HG03025 (cell line): ENCODE measurements around the gene CACNA2D3.

ENCODE experiments used
- ATAC-seq: cut with Tn5 transposase; IDR thresholded peaks from one replicate; pipeline ENCODE4 v1.9.1; 2021; ENCODE audit warnings: mild to moderate bottlenecking, moderate library complexity; ENCODE audit not compliant: unreplicated experiment, low FRiP score

The CACNA2D3 gene

DNA sequence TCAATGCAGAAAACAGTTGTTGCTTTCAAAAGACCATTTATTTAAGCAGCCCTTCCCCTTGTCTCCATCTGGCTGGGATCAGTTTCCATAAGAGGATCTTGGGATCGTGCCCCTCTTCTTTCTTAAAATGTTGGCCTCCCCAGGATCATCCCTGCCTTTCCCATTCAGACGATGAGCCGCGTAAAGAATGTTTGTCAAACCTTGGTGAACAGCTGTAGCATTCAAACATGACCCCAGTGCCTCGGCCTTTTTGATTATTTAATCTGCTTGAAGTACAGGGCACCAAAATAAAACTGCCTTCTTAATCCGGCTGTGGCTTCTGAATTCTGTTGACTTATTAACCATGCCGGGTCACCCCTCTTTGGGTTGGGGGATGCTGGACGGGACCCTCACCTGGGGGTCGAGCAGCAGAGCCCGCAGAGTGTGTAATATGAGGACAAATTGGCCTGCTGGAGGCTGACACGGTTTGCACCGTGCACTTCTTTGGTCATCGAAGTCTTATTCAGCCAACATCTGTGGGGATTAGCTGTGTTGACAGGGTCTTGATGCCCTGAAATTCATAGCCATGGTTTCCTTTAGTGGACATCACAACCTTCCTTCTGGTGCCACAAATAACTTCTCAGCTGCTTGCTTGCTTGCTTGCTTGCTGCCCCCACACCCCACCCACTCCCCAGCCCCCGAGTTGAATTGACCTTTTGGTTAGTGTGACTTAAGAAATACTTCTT, 805.9 kb downstream of the CACNA2D3 start, which contains the start of gene LRTM1:
Gene LRTM1 (minus strand): TSS at position 14 of the 725 bp plus-strand sequence. CDS start 148 bp downstream, outside the sequence.
- ATAC-seq, result no peak

DNA sequence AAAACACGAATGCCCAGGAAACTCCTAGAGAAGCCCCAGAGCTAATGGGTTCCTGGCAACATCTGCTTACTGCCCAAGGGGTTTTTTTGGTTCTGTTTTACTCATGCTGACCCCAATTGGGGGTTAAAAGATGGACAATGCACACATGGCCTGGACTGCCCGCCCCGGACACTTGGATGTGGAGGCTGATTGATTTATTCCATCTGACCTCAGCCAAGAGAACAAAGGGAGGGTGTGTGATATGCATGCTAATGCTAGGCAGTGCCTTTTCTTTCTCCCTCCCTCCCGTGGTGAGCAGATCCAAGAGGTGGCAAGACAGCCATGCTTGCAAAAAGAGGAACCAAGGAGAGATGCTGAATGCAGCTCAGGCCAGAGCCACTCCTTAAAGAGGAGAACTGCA, 808.8 kb downstream of the CACNA2D3 start:
- ATAC-seq, result no peak

DNA sequence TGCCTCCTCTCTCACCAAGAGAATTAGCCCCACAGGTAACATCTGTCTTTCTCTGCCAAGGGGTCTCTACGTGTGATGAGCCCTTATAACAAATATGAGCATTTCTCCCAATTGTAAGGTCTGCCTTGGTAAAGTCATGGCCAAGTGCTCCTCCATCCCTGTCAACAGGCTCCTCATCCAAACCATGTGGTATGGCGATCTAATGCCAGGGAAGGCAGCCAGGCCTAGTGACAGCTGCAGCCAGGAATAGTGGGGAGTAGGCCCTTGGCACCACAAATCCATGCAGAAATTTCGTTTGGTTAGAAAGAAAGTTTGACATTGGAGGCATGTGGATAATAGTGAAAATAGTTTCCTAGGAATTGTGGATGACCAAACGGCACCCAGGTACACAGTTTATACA, 810.3 kb downstream of the CACNA2D3 start:
- no peak for ATAC-seq

DNA sequence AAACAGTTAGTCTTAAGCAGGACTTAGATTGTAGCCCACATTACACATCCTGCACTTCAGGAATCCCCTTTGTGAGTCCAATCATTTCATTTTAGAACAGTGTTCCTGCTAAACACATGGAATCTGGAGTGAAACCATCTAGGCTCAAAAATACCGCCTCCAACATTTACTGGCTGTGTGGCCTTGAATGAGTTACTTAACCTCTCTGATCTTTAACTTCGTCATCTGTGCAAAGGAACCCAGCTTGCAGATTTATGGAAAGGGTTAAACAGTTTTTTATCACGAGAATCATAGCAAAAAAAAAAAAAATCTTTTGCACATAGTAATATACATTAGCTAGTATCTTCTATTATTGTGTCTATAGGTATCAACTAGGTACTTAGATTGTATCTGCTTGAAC, 813.5 kb downstream of the CACNA2D3 start:
- ATAC-seq, result no peak

DNA sequence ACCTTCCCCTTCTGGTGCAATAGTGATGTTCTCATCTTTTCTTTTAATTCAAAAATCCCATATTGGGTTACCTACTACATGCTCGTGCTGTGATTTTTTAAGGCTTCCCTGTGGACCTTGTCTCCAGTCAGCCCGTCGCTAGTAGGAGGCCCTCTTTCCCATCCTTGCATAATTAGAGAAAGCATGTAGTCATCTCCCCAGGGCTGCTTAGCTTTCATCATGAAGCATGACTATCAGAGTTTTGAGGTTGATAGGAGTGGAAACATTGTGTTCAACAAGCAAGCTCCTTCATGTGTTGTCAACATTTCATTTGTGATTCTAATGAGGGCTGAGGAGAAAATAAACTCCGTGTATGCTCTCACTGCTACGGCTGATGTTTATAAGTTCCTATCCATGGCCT, 814.2 kb downstream of the CACNA2D3 start:
- ATAC-seq, result no peak

DNA sequence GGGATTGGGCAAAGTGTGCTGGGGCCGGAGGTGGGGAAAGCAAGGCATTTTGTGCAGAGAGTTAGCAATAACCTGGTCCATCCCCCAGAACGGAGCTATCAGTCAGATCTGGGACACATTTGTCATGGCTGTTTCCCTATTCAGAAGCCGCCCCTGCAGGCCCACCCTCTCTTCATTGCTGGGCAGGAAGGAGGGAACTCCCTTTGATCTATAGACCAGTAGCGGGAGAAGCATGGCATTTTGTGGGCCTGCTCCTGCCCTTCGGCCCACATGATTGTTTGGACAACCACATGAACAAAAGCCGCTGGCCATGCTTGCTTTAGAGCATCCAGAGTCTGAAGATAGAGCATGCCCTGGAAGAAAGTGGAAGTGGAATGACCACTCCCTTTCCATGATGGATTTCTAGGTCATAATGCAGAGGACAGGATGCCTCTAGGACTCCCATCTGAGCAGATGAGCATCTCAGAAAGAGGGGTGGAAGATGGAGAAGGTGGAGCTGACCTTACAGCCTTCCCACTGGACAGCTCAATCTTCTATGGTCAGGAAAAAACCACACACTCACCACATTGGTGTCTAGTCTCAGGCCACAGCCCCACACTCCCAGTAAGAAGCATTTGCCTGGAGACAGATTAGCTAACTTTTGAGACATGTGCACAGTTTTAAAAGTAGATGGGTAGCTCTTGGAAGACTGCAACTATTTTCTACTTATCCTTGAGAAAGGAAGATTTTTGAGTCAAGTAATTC, 817.4 kb downstream of the CACNA2D3 start:
- no peak for ATAC-seq

DNA sequence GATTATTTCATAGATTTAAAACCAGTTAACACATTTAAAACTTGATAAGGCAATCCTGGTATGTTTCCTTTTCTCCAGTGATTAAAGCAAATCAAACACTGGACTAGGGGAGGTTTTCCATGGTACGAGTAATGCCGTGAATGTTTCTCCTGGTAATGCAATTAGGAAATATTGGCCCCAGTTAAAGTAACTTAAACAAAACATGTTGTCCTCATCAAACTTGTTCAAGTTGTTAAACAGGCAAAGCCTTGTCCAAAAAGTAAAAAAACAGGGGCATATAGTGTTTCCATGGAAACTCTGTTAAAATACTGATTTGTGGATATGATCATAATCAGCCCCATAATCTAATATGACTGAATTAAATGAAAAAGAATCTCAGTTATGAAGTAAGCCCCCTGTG, 818.6 kb downstream of the CACNA2D3 start:
- ATAC-seq, result no peak

DNA sequence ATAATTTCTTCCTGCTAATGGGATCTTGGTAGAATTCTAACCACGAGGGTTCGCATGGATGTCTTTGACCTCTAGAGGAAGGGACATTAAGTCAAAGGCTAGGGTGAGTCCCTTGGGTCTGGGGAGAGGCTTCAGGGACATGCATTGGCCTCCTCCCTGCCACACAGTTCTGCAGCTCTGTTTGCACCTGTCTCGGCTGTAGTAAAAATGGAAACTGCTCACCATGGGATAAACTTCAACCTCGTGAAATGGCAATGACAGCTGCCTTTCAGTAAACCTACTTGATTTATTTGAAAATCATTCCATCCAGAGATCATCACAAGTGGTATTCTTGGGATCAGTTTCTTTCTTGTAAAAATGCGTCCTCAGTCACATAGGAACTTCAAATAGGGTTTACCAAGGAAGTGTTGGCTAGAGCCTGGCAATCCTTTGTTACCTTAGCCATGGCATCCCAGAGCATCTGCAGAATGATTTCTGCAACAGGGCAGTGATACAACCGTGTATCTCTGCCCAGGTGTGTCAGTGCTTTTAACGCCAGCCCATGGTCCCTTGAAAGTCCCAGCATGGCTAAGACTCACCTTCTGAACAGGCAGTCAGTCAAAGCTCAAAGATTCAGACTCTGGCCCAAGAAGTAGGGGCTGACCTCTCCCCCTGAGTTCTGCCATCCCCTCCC, 819.5 kb downstream of the CACNA2D3 start:
- ATAC-seq, result no peak

DNA sequence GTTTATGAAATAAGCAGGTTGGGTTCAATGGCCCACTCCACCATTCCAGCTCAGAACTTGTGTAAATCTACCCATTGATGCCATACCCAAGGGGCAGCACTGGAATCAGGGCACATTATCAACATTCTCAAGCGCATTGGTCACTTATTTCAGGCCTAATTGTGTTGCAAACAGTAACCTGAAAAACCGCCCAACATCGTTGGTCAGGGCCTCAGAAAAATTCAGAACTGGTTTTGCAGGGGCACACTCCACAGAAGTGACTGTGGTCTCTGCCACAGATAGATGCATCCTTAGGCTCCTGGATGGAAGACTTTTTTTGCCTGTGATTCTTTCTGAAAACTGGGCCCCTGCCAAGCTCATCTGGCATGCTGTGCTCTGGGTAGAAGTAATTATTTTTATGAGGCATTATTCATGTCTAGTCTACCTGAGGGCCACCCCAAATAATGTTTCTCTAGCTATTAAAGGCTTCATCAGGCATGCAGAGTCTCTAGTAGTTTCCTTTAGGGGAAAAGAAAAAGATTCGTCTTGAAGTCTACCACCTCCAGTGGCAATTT, 827.2 kb downstream of the CACNA2D3 start:
- no peak for ATAC-seq

DNA sequence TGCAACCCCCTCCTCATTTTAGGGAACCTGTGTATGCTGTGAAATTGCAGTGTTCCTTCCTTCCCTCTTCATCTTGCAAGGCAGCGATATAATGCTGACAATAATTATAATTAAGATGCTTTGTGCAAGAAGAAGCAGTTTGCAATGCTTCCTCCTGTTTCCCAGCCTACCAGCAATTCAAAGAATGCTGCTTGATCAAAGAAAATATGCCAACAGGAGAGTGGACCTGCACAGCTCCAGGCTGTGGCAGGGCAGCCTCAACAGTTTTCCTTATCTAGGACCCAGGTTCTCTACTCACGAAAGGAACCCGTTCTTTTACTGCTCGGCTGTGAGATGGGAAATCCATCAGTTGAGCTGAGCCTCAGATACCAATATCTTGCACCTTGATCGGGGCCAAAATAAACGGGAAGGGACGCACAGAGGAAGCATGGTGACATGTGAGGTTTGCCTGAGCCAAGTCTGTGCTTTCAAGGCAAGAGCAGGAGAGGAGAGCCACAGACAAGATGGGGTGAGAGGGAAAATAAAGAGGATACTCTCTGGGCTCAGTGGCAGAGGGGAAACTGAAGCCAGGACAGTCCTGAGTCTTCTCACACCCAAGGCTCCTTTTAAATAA, 828.1 kb downstream of the CACNA2D3 start:
- no peak for ATAC-seq

DNA sequence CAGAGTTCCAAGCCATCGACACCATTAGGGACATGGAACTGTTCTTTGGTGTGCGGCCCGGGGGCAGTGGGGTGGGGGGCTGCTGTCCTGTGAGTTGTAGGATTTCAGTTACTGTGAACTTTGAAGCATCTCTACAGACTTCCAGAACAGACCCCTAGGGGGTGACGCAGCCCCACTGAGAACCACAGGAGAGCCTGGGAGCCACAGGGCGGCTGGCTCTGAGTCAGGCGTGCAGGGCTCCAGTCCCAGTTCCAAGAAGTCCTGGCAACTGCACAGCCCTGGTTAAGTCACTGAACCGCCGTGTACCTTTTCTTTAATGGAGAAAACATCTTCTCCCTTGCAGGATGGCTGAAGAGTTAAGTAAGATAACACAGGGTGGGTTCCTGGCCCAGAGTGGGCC, 829.1 kb downstream of the CACNA2D3 start:
- ATAC-seq, result no peak

DNA sequence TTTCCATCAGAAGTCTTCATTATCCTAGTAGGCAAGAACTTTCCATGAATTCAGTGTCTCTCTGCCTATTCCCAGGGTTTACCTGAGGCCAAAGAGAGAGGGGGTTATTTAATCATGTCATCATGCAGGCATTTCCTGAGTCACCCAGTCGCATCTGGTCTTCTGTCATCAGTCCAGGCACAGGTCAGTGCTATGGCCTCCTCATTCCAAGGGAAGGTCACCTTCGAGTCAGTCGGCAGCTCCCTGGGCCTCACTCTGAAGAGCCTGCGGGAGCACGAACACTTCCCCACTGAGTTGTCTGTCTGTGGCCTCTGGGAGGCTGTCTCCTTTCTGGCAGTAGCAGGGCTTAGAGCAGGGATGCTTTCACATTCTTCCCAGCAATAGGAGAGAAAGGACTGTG, 831.7 kb downstream of the CACNA2D3 start:
- no peak for ATAC-seq

DNA sequence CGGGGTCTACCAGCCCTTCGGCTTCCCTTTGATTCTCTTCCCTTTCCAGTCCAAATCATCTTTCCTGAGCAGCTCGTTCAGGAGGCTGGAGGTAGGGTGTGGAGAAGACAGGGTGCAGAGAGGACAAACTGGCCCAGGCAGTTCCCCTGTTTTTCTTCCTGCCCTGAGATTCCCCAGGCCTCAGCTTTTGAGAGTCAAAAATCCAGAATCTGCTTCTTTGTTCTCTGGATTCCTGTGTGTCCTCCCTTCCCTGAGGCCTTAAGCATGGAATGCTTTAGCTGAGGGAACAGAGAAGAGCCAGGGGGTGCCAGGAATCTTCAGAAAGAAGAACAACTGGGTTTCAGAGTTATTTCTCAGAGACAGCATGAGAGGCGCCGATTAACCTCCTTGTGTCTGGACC, 832.2 kb downstream of the CACNA2D3 start:
- ATAC-seq, result no peak

DNA sequence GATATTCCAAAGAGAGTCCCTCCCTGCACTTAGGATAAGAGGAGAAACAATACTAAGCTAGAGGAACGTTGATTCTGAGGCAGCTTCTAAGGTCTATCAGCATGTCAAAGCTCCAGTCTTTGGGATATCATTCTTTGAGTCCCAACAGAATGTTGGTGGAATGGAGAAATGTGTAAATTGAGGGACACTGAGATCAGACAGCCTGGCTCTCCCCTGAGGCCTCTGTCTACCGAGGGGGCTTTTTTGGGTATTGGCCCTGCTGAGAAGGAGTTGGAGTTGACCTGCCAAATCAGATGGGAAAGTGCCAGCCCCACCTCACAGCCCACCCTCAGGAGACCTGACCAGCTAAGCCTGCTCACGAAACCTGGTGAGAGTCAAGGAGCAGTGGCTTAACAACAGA, 833.1 kb downstream of the CACNA2D3 start:
- ATAC-seq, result no peak

DNA sequence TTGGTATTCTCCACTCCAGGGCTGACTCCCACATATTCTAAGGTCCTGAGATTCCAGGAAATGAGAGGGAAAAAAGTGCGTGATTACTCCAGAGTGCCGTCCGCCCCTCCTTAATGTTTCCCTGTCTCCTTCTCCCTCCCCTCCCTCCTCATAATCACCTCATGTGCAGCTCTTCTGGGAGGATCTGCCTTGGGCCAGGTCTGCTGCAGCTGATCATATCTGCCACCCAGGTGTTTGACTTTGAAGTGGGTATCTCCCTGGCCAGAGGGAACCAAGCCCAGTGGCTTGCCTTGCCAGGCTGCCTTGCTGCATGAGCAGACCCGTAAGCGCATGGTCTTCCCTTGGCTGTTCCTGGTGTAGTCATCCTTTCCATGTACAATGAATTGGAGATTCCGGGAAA, 833.6 kb downstream of the CACNA2D3 start:
- ATAC-seq, result no peak

DNA sequence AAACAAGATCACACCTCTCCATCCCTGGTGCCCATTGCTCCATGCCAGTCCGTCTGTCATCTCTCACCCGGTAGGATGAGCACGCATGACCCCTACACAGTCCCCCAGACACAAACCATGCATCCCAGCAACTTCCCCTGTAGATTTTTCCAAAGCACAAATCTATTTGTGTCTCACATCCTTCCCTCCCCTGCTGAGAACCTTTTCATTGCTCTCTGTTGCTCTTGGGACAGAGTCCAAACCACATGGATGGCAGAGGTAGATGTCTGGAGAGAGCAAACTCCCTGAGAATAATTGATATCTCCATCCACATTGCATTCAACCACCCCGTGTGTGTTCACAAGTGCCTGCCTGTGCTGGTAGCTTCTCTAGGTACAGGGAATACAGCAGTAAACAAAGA, 835.4 kb downstream of the CACNA2D3 start:
- ATAC-seq, result no peak

DNA sequence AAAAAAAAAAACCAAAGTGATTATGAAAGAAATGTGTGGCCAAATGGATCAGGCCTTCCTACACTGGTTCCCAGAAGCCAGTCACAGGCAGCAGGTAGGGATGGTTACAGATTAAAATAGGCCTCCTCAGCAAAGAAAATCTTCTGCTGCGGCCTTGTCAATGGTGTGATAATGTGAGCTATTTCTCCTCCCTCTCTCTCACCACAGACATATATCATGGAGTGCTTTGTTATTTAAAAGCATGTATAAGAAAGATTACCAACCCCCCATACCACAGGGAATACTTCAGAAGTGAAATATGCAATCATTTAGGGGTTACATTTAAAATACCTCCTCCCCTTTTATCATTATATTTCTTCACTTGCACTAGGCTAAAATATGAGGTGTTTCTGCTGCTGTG, 837.7 kb downstream of the CACNA2D3 start:
- no peak for ATAC-seq

DNA sequence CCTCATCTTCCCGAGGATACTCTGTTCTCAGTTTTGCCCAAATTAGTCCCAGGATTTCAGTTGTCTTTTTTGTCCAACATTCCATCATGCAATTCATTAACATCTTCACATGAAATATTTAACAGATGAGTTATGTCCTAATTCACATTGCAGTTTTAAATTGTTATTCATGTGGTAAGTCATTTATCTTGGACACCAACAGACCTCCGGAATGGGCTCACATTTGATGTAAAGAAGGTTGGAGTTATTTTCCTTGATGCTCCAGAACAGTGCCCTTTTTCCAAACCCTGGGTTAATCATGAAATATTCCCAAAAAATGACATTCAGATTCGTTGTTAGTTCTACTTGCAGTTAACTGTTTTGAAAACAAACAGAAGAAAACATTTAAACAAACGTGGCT, 838.3 kb downstream of the CACNA2D3 start:
- no peak for ATAC-seq

DNA sequence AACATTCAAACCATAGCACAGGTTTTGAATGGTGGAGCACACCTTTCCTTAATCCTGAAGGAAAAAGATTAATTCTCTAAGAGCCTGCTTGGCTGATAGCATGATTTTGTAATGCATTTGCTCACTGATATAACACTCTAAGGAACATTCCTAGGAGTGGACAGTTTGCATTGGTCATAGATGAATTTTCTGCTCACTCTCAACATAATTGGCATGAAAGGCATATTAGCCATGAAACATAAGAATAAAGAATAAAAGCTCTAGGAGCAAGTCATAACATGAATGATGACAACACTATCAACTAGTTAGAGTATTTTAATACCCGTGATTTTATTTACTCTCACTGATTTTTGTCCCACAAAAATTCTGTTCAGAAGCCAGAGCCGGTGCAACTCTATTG, 839.8 kb downstream of the CACNA2D3 start:
- no peak for ATAC-seq

DNA sequence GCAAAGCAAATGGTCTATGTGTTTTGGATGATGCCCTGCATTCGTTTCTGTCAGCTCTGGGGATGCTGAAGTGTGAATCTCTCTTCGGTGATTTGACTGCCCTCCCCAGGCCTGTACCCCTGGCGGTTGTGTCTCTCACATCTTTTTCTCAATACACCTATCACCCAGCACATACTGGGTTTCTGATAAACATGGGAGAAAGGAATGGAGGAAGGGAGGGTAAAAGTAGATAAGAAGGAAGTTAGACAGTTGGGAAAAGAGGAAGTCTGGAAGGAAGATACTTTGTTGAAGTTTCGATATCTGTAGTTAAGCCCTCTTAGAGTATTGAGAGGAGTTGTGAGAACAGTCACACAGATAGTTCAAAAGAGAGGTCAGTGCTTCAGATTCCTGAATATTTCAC, 841.3 kb downstream of the CACNA2D3 start:
- no peak for ATAC-seq

DNA sequence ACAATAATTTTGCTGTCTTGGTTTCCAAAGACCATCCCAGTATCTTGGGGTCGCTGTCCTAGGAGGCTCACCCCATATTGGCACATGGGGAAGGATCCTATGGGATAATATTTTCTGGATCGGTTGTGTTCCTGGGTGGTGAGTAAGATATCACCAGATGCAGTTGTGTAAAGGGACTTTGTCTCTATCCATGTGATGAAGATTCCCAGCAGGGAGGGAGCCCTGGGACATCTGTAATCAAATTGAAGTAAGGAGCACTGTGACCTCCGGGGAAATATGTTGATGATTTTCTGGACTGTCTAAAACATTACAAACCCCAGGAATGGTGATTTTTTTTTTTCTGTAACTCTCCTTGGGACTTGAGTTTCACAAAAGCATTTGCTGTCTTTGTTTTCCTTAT, 841.7 kb downstream of the CACNA2D3 start:
- no peak for ATAC-seq
